NCI-H1436 treated with DMSO at 0.1 percent for 48 hours (cell line): Measurements from ENCODE around the gene GNPDA1.

Experiments
- DNase-seq: peaks from one replicate; lab custom pipeline; 2025; lab: John Stamatoyannopoulos, UW

The GNPDA1 gene

GRCh38 chr5:142023836-142024235 is 11.0 kb upstream of the GNPDA1 start:
- DNase-seq, result no peak

- no peak for DNase-seq
These were observed 7.4 kb upstream of the GNPDA1 start for GRCh38 chr5:142020122-142020659.

GRCh38 chr5:142017832-142018427 is 5.1 kb upstream of the GNPDA1 start:
- no peak for DNase-seq

- no peak for DNase-seq
These were observed 3.7 kb upstream of the GNPDA1 start for GRCh38 chr5:142016556-142016955.

- DNase-seq, result no peak
These were observed 3.1 kb upstream of the GNPDA1 start for GRCh38 chr5:142015781-142016533.

- no peak for DNase-seq
These were observed 2.2 kb upstream of the GNPDA1 start for GRCh38 chr5:142014911-142015584.

GRCh38 chr5:142013734-142014521 is 1.1 kb upstream of the GNPDA1 start:
- DNase-seq, result no peak

- no peak for DNase-seq
These were observed 541 bp downstream of the GNPDA1 start for GRCh38 chr5:142012186-142012785.

- DNase-seq, result no peak
These were observed 1.1 kb downstream of the GNPDA1 start for GRCh38 chr5:142011572-142012185.

- DNase-seq, result no peak
These were observed 2.9 kb downstream of the GNPDA1 start for GRCh38 chr5:142009886-142010285.

GRCh38 chr5:142008813-142009212 is 4.0 kb downstream of the GNPDA1 start:
- no peak for DNase-seq

- no peak for DNase-seq
These were observed 5.6 kb downstream of the GNPDA1 start for GRCh38 chr5:142007237-142007544.

GRCh38 chr5:142006363-142007236 is 6.2 kb downstream of the GNPDA1 start:
- DNase-seq, result no peak

- no peak for DNase-seq
These were observed 9.5 kb downstream of the GNPDA1 start for GRCh38 chr5:142003266-142003800.

GRCh38 chr5:142000704-142001484 is 11.9 kb downstream of the GNPDA1 start:
- DNase-seq, result peak; percentile 18

- no peak for DNase-seq
These were observed 12.7 kb downstream of the GNPDA1 start for GRCh38 chr5:142000173-142000572.

- DNase-seq, result no peak
These were observed 15.4 kb downstream of the GNPDA1 start for GRCh38 chr5:141997358-141997960.

- DNase-seq, result no peak
These were observed 17.2 kb downstream of the GNPDA1 start for GRCh38 chr5:141995656-141996055.
